Measurements from ENCODE around the gene SNX9. TPM values are rescaled to one million over a fixed set of nuclear protein-coding genes. Genes with fewer than 3 reads are reported as not detected.
"Not testable (repeated sequence)": the region's sequence is repeated elsewhere in the genome, so short reads cannot be mapped to it uniquely, and the experiment has no call there.

Gene SNX9
- total RNA-seq, 2 donors from 2014 or later = 87.2 to 90.8 TPM

DNA sequence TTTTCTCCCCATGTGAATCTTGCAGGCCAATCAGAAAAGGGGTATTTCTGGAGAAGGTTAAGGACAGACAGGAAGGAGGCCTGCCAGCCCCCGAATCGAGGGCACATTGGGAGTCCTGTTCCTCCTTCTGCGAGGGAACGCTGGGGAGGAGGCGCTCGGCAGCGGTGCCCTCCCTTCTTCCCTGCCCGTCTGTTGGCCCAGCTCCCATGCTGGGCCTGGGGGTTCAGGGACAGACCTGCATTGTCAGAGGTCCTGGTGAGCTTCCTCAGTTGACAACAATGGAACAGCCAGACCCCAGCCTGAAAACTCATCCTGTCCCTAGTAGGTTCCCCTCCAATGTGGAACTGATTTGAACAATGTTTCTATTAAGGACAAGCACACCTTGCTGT, 143.5 kb downstream of the SNX9 start:
- Histone ChIP-seq H3K27me3 (replicated peaks; ENCODE audit: insufficient read depth) (no peaks in the 10 kb centered on the region), H3K27ac (no peak overlapping the region), H3K4me3 (no peak overlapping the region), H3K4me1 (ENCODE audit: control insufficient read depth in 1 of 2, low read depth in 2 of 2) (peaks cover 0 to 16% of the 10 kb centered on the region in 2 donors), H3K9me3 (no peaks in the 10 kb centered on the region), H3K36me3 (no peaks in the 10 kb centered on the region)
- ATAC-seq (ENCODE audit: insufficient number of reproducible peaks, low FRiP score, low read depth) (no peak), DNase-seq (ENCODE audit: low spot score) (no peak)
- TF ChIP-seq, protein P1, sequence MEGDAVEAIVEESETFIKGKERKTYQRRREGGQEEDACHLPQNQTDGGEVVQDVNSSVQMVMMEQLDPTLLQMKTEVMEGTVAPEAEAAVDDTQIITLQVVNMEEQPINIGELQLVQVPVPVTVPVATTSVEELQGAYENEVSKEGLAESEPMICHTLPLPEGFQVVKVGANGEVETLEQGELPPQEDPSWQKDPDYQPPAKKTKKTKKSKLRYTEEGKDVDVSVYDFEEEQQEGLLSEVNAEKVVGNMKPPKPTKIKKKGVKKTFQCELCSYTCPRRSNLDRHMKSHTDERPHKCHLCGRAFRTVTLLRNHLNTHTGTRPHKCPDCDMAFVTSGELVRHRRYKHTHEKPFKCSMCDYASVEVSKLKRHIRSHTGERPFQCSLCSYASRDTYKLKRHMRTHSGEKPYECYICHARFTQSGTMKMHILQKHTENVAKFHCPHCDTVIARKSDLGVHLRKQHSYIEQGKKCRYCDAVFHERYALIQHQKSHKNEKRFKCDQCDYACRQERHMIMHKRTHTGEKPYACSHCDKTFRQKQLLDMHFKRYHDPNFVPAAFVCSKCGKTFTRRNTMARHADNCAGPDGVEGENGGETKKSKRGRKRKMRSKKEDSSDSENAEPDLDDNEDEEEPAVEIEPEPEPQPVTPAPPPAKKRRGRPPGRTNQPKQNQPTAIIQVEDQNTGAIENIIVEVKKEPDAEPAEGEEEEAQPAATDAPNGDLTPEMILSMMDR (IDR thresholded peaks at IDR 0.05) = no peak

DNA sequence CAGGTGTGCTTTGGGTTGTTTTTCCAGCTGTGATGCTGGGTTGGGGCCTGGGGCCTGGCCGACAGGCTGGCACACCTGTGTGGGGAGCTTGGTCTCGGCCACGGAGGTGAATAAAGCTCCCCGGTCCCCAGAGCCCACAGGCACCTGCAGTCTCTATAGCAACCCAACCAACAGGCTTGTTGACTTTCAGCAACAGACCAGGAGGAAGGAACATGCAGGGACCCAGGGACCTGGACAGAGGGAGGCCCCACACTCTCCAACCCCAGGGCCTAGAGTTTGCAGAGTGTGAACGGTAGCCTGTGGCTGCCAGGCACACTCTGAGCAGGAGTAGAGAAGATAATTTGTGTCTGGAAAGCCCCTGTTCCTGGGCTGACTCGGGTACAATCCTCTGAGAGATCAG, 144.0 kb downstream of the SNX9 start:
- no peak for DNase-seq (ENCODE audit: low spot score)
- no peaks in the 10 kb centered on the region for H3K36me3 ChIP-seq
- TF ChIP-seq, protein P1 (IDR thresholded peaks at IDR 0.05) = no peak
- no peak overlapping the region for H3K4me3 ChIP-seq
- no peak overlapping the region for H3K27ac ChIP-seq
- H3K9me3 ChIP-seq = no peaks in the 10 kb centered on the region
- ATAC-seq (ENCODE audit: insufficient number of reproducible peaks, low FRiP score, low read depth) = no peak
- H3K4me1 ChIP-seq (ENCODE audit: control insufficient read depth in 1 of 2, low read depth in 2 of 2) = peaks cover 0 to 16% of the 10 kb centered on the region in 2 donors
- H3K27me3 ChIP-seq (replicated peaks; ENCODE audit: insufficient read depth) = no peaks in the 10 kb centered on the region

DNA sequence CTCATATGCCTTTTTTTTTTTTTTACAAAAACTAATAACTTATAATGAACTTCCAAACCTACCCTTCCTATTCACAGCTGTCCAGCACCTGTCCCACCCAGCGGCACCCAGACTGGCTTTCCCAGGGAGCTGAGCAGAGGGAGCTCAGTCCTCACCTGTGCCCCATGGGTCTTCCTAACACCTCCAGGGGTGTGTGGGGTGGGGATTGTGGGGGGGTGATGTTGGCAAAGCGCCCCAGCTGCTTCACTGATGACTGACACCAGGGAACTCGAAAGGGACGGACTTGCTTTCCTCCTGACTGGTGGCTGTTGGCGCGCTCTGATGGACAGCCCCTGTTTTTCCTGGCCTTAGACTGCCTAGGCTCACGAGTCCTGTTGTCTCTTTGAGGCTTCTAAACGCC, 144.4 kb downstream of the SNX9 start:
- no peaks in the 10 kb centered on the region for H3K9me3 ChIP-seq
- H3K27me3 ChIP-seq (replicated peaks; ENCODE audit: insufficient read depth) = no peaks in the 10 kb centered on the region
- TF ChIP-seq, protein P1 (IDR thresholded peaks at IDR 0.05) = no peak
- H3K27ac ChIP-seq = no peak overlapping the region
- H3K36me3 ChIP-seq = no peaks in the 10 kb centered on the region
- DNase-seq (ENCODE audit: low spot score) (no peak), ATAC-seq (ENCODE audit: insufficient number of reproducible peaks, low FRiP score, low read depth) (no peak)
- no peak overlapping the region for H3K4me3 ChIP-seq
- H3K4me1 ChIP-seq (ENCODE audit: control insufficient read depth in 1 of 2, low read depth in 2 of 2) = peaks cover 0 to 12% of the 10 kb centered on the region in 2 donors

DNA sequence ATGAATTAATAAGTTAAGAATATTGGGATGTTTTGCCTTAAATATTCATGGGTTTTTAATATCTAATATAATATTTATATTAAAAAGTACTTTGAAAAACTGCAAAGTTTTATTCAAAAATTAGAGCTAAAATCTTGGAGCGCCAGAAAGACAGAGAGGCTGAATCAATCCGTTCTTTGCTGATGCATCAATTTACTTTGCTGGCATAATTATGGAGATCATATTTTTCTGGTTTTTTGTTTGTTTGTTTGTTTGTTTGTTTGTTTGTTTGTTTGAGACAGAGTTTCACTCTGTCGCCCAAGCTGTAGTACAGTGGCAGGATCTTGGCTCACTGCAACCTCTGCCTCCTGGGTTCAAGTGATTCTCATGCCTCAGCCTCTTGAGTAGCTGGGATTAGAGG, 149.1 kb downstream of the SNX9 start:
- not testable (repeated sequence) for ATAC-seq (ENCODE audit: insufficient number of reproducible peaks, low FRiP score, low read depth); H3K4me1 ChIP-seq (ENCODE audit: control insufficient read depth in 1 of 2, low read depth in 2 of 2); H3K4me3 ChIP-seq; H3K27me3 ChIP-seq (replicated peaks; ENCODE audit: insufficient read depth); H3K9me3 ChIP-seq; H3K27ac ChIP-seq; H3K36me3 ChIP-seq; DNase-seq (ENCODE audit: low spot score)

DNA sequence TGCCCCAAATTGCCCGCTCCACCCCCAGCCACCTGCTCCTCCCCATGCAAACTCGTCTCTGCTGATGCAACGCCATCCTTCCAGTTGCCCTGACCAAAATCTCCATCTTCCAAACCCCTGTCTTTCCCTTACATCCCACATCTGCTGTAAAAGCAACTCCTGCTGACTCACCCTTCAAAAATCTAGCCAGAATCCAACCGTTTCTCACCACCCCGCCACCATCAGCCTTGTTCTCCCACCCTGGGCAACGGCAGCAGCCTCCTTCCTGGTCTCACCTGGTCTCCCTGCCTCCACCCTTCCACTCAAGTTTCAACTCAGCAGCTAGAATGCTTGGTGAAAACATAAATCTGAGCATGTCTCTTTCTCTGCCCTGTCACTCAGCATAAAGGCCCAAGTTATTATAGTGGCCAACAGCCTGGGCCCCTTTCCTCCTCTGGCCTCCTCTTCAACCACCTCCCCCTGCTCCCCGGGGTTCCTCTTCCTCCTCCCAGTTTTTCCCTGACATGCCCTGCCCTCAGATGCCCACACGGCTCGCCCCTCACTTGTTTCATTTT, 151.4 kb downstream of the SNX9 start:
- TF ChIP-seq, protein P1 (IDR thresholded peaks at IDR 0.05) = no peak
- H3K36me3 ChIP-seq = no peaks in the 10 kb centered on the region
- no peaks in the 10 kb centered on the region for H3K27me3 ChIP-seq (replicated peaks; ENCODE audit: insufficient read depth)
- DNase-seq (ENCODE audit: low spot score) (no peak), ATAC-seq (ENCODE audit: insufficient number of reproducible peaks, low FRiP score, low read depth) (no peak)
- no peaks in the 10 kb centered on the region for H3K9me3 ChIP-seq
- no peak overlapping the region for H3K27ac ChIP-seq
- no peaks in the 10 kb centered on the region for H3K4me1 ChIP-seq (ENCODE audit: control insufficient read depth in 1 of 2, low read depth in 2 of 2)
- H3K4me3 ChIP-seq = no peak overlapping the region

DNA sequence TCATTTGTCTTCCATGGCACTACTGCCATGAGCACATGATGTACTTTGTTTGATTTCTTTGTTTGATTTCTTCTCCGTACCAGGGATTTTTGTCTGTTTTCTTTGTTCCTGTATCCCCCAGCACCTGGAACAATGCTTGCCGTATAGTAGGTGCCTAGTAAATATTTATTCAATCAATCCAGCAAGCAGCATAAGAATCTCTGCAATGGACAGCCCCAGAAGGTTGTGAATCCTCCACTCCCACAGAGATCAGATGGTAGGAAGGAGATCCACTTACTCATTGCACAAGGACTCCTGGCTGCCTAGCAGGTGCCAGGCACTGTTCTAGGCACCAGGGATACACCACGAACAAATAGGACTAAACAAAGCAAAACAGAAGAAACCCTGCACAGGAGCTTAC, 151.9 kb downstream of the SNX9 start:
- H3K27me3 ChIP-seq (replicated peaks; ENCODE audit: insufficient read depth) = no peaks in the 10 kb centered on the region
- DNase-seq (ENCODE audit: low spot score) = no peak
- H3K27ac ChIP-seq = no peak overlapping the region
- H3K36me3 ChIP-seq = no peaks in the 10 kb centered on the region
- ATAC-seq (ENCODE audit: insufficient number of reproducible peaks, low FRiP score, low read depth) = no peak
- H3K9me3 ChIP-seq = no peaks in the 10 kb centered on the region
- TF ChIP-seq, protein P1 (IDR thresholded peaks at IDR 0.05) = no peak
- H3K4me1 ChIP-seq (ENCODE audit: control insufficient read depth in 1 of 2, low read depth in 2 of 2) = no peaks in the 10 kb centered on the region
- H3K4me3 ChIP-seq = no peak overlapping the region
